Measurements from ENCODE around the gene TRIM33.

TRIM33 gene

GRCh38 chr1:114352797-114353196, 158.2 kb downstream of the TRIM33 start:
- DNase-seq, result peak in 23 of 56 donors; percentile 9 to 51 (median 20)

- DNase-seq, result no peak
Observed at GRCh38 chr1:114350731-114351445, 160.1 kb downstream of the TRIM33 start.

GRCh38 chr1:114349891-114350605, 161.0 kb downstream of the TRIM33 start:
- no peak for DNase-seq

GRCh38 chr1:114347431-114348209, 163.4 kb downstream of the TRIM33 start:
- DNase-seq, result no peak

GRCh38 chr1:114346480-114347029, 164.4 kb downstream of the TRIM33 start:
- peak; percentile 66 to 98 (median 90) for DNase-seq

GRCh38 chr1:114345930-114346479, 165.0 kb downstream of the TRIM33 start:
- DNase-seq, result peak in 8 of 56 donors; percentile 12 to 47 (median 36)

GRCh38 chr1:114344656-114345055, 166.3 kb downstream of the TRIM33 start:
- DNase-seq, result no peak
